Hepatic stellate cell (primary cell): ENCODE results near the gene PHF12.
"Not testable (repeated sequence)": the region's sequence is repeated elsewhere in the genome, so short reads cannot be mapped to it uniquely, and the experiment has no call there.

Source experiments
- DNase-seq: peaks from one replicate; pipeline ENCODE4 v3.0.0; 2011; ENCODE audit warnings: low spot score

Gene PHF12

GRCh38 chr17:28953444-28954118 is 2.3 kb upstream of the PHF12 start:
- peak; percentile 34 for DNase-seq

- peak; percentile 97 for DNase-seq
Observed at GRCh38 chr17:28951991-28952975, 965 bp upstream of the PHF12 start.

GRCh38 chr17:28950752-28951427 is 428 bp downstream of the PHF12 start:
- DNase-seq = peak; percentile 38

- DNase-seq = no peak
Observed at GRCh38 chr17:28950017-28950751, 1.1 kb downstream of the PHF12 start.

- peak; percentile 50 for DNase-seq
Observed at GRCh38 chr17:28949185-28950016, 1.9 kb downstream of the PHF12 start.

- DNase-seq = no peak
Observed at GRCh38 chr17:28948873-28949184, 2.5 kb downstream of the PHF12 start.

- no peak for DNase-seq
Observed at GRCh38 chr17:28948342-28948741, 3.0 kb downstream of the PHF12 start.

GRCh38 chr17:28947639-28948038 is 3.7 kb downstream of the PHF12 start:
- DNase-seq = no peak

- DNase-seq = no peak
Observed at GRCh38 chr17:28946239-28946638, 5.1 kb downstream of the PHF12 start.

GRCh38 chr17:28944862-28945741 is 6.2 kb downstream of the PHF12 start:
- DNase-seq = no peak

GRCh38 chr17:28944343-28944742 is 7.0 kb downstream of the PHF12 start:
- DNase-seq = no peak

GRCh38 chr17:28942925-28943324 is 8.4 kb downstream of the PHF12 start:
- DNase-seq = no peak

GRCh38 chr17:28941251-28941650 is 10.1 kb downstream of the PHF12 start:
- no peak for DNase-seq

- DNase-seq = no peak
Observed at GRCh38 chr17:28940675-28941074, 10.6 kb downstream of the PHF12 start.

GRCh38 chr17:28940142-28940541 is 11.2 kb downstream of the PHF12 start:
- DNase-seq = no peak

GRCh38 chr17:28938552-28938951 is 12.8 kb downstream of the PHF12 start:
- DNase-seq = no peak

- no peak for DNase-seq
Observed at GRCh38 chr17:28937044-28937729, 14.1 kb downstream of the PHF12 start.

- no peak for DNase-seq
Observed at GRCh38 chr17:28935744-28936460, 15.4 kb downstream of the PHF12 start.

GRCh38 chr17:28934508-28934907 is 16.8 kb downstream of the PHF12 start:
- not testable (repeated sequence) for DNase-seq
